GM06990 (cell line): Measurements from ENCODE around the gene MEX3D.

ENCODE experiments used
- DNase-seq: peaks from one replicate; pipeline ENCODE4 v3.0.0-alpha.2; 2011; ENCODE audit not compliant: insufficient read length; ENCODE audit errors: extremely low read depth
- H3K27me3 ChIP-seq: replicated peaks from 2 replicates; pipeline ENCODE4 v1.6.0; 2011; ENCODE audit warnings: low read length; ENCODE audit not compliant: control insufficient read depth, insufficient read depth
- H3K36me3 ChIP-seq: 2 replicates; pipeline ENCODE4 v1.5.1; 2011; ENCODE audit warnings: low read length; ENCODE audit not compliant: control insufficient read depth, insufficient read depth
- H3K4me3 ChIP-seq: replicated peaks from 2 replicates; pipeline ENCODE4 v1.5.1; 2011; ENCODE audit warnings: low read depth, mild to moderate bottlenecking, control low read depth, low read length
- CTCF ChIP-seq: IDR thresholded peaks from 2 replicates; pipeline ENCODE4 v1.5.1; 2011; ENCODE audit warnings: low read length, control low read depth, mild to moderate bottlenecking, inconsistent platforms; ENCODE audit not compliant: insufficient read depth, poor library complexity, severe bottlenecking

The MEX3D gene

DNA sequence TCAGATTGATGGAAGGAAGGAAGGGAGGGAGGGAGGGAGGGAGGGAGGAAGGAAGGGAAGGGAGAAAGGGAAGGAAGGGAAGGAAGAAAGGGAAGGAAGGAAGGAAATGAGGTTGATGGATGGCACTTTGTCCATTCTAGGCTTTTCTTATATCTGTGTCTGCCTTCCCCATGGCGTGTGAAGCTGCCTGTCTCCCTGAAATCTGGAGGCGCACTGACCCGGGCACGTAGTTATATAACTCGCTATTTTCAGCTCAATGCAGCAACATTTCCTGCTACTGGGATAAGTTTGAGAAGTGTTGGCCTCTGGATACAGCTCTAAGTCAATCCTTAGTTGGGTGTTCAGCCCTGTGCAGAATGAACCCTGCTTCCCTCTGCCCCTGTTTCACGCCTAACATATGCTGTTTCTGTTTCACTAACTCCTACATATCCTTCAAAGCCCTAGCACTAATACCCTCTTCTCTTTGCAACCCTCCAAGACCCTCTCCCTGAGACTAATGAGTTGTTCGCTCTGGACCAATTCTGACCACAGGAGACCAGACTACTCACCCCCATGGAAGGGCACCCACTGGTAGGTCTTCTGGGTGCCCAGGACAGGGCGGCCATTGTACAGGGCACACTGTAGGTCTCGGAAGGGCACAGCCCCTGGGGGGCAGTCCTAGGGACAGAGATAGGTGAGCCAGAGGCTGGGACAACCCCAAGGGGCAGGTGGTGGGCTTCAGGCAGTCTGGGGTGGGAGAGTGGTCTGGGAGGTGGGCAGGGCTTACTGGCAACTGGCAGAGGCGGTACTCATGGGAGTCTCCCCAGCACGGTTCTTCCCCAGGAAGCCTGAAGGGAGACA, 58.3 kb downstream of the MEX3D start:
- Histone ChIP-seq H3K4me3 (no peak overlapping the region), H3K36me3 (no peaks in the 10 kb centered on the region), H3K27me3 (no peaks in the 10 kb centered on the region; the same call in 1 of the 2 replicates)
- no peak for TF ChIP-seq CTCF
- no peak for DNase-seq

DNA sequence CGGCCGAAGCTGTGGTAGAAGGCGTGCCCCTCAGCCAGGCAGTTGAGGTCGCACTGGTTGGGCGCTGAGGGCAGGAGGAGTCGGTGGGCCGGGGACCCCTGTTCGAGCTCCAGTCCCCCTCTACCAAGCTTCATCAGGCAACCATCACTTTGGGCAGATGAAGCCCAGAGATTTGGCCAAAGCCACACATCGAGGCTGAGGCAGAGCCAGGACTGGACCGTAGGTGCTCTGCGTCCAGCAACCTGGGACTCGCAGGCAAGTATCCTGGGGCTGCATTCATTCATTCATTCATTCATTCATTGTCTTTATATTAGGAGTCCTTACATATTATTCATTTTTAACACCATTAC, 59.6 kb downstream of the MEX3D start:
- no peaks in the 10 kb centered on the region for H3K36me3 ChIP-seq
- DNase-seq: no peak
- no peak for TF ChIP-seq CTCF
- no peak overlapping the region for H3K4me3 ChIP-seq
- H3K27me3 ChIP-seq: no peaks in the 10 kb centered on the region; the same call in 1 of the 2 replicates

DNA sequence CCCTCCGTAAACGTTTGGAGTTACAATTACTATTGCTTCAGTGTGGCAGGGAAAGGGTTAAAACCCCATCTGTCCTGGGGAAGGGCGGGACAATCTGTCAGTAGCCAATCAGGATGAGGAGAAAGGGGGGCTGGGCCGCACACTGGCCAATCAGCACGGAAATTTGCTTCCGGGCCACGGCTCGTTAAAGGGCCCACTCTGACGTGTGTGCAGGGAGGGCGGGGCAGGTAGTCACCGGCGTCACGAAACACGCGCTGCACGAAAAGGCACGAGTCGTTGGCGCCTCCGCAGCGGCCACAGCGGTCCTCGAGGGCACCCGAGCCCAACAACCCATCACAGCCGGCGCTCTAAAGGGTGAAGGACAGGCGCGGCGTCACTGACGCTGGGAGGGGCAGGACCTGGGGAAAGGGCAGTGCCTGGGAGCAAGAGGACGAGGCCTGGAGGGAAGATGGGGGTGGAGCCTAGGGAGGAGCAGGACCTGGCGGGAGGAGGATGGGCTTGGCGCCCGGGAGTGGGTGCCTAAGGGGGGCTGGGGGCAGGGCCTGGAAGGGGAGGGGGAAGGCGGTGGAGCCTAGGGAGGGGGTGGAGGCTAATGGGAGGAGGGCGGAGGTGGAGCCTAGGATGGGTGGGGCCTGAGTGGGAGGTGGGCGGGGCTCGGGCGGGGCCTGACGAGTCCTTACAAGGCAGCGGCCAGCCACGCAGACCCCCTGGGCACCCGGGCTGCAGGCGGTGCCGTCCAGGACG, 60.2 kb downstream of the MEX3D start:
- no peaks in the 10 kb centered on the region; the same call in 1 of the 2 replicates for H3K27me3 ChIP-seq
- no peaks in the 10 kb centered on the region for H3K36me3 ChIP-seq
- peak; percentile 80 for DNase-seq
- TF ChIP-seq CTCF: no peak
- H3K4me3 ChIP-seq: peak overlapping the region; percentile 48

DNA sequence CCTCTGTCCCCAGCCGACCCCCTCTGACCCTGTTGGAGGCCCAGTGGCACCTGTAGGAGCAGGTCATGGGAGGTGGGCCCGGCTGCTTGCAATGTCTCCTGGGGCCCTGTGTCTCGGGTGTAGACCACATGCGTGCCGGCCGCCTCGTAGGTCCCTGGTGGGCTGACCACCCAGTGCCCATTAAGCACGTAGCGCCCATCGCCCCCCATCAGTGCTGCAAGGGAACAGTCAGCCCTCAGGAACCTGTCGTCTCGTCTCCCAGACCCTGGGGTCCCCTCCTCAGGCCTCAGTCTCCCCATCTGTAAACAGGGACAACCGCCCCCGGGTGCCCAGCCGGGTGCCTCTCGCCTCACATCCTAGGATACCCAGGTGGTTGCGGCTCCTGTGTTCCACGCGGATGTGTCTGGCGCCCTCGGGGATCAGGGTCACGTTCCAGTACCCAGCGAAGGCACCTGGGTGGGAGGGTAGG, 60.9 kb downstream of the MEX3D start:
- DNase-seq: no peak
- no peak for TF ChIP-seq CTCF
- Histone ChIP-seq H3K36me3 (no peaks in the 10 kb centered on the region), H3K27me3 (no peaks in the 10 kb centered on the region; the same call in 1 of the 2 replicates), H3K4me3 (no peak overlapping the region)

GRCh38 chr19:1505991-1506881, 61.9 kb downstream of the MEX3D start:
- no peak for TF ChIP-seq CTCF
- Histone ChIP-seq H3K27me3 (no peaks in the 10 kb centered on the region; the same call in 1 of the 2 replicates), H3K4me3 (no peak overlapping the region), H3K36me3 (no peaks in the 10 kb centered on the region)
- DNase-seq: no peak
